Stimulated activated CD8-positive, alpha-beta memory T cell treated with anti-CD3 and anti-CD28 coated beads, Interleukin-12 subunit alpha, Interleukin-12 subunit beta, amount 100 ng/mL, for 24 hours (primary cell): ENCODE measurements around the gene MEGF9.

Source experiments
- DNase-seq: peaks from one replicate; pipeline ENCODE4 v3.0.0-alpha.2; 2020; ENCODE audit errors: extremely low read depth

Gene MEGF9

DNA sequence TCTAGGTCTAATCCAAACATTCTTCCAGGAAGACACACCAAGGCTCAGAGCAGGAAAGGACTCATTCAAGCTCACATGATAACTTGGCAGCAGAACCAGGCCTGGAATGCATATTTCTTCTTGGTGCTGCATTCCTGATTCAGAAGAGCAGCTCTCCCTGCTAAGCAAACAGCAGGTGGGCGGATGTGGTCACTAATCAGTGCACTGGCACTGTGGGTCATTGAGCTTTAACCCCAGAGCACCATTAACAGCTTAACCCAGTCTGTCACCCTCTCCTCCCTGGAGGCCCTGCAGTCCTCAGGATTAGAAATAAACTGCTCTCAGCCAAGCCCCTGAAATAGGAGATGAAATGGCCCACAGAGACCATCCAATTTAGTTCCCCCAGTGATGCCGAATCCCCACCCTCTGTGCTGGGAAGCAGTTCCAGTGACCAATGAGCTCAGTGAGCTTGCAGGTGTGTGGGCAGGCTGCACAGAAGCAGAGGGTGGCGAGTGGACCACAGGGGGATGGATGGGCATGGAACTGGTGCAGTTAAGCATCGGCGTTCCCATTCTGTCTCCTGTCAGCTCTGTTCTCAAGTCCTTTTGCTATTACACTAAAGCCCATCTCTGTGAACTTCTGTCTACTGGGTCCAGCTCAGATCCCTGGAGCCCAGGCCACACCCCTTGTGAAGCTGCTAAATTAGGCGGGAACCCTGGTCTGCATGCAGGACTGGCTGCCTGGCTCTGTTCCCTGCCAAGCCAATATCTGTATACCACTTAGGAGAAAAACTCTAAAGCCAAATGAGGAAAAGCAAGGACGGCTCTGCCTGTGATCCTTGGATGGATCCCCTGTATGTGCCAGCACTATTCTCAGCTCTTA lies 16.6 kb upstream of the MEGF9 start:
- no peak for DNase-seq

DNA sequence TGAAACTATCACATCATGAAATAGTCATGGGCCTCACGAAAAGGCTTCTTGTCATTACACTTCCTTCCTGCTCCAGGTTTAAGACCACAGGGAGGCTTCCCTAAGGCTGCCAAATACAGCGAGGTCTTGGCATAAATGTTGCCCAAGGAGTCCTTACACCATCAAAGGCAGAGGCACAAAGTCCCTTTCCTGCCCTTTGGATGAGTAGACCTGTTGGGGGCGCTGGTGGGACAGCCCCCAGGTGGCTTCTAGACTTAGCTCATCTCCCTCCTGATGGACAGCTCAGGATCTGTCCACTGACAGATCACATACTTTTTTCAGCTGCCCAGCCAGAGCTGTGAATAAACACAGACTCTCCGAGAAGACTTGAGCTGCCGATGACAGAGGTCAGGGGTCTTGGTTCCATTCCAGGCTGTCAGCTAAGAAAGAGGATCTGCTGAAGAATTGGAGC lies 15.5 kb upstream of the MEGF9 start:
- DNase-seq: no peak

DNA sequence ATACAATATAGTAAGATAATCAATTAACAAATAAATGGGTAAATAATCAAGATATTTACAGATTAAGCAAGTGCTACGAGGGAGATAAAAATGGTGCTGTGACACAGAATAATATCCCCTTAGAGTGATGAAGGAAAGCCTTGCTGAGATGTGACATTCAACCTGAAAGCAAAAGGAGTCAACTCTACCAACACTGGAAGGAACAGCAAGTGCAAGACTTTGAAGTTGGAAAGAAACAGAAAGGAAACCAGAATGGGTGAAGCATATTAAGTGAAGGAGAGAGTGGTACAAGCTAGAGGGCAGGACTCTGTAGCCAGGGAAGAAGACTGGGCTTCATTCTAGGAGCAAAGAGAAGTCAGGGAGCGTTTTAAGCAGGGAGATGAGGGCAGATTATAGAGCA lies 12.2 kb upstream of the MEGF9 start:
- DNase-seq: no peak

DNA sequence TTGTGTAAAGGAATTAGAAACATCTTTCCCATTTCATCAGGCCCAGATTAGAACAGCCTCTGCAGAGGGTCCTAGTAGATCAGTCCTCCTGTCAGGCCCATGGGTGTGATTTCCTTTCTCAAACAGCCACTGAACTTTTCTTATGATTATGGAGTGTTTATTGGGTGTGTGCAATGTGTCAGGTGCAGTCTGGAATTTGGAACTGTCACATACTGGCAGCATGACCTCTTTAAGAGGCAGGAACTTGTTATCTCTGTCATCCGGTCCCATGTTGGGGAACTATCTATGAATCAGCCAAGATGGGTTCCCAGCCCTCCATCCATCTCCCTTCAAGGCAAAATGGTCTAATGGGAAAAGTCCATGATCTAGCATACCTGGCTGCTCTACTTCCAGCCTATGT lies 11.6 kb upstream of the MEGF9 start:
- DNase-seq: no peak

DNA sequence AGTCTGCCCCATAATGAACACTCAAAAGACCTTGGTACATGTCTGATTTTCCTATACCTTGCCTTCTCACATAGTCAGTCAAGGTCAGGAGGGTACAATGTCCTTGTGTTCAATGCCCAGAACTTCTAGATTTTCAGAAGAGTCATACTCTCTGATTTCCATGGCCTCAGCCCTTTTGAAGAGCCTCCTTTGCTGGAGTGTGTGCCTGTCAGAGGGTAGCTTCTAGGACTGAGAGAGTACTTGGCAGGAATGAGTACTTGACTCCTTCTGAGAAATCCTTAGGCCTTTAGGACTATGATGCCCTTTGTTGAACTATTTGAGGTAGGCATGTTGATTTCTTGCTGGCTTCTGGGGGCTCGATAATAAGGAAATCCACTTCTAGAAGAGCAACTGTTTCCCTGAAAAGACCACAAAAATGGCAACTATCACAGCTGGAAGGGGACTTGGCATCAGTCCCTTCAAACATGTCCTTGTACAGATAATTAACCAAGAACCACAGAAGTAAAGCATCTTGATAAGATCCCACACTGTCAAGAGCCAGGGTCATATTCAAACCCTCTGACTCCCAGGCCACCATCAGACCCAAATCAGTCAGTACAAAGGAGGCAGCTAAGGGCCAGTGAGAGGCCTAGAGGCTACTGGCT lies 10.6 kb upstream of the MEGF9 start:
- DNase-seq: no peak

DNA sequence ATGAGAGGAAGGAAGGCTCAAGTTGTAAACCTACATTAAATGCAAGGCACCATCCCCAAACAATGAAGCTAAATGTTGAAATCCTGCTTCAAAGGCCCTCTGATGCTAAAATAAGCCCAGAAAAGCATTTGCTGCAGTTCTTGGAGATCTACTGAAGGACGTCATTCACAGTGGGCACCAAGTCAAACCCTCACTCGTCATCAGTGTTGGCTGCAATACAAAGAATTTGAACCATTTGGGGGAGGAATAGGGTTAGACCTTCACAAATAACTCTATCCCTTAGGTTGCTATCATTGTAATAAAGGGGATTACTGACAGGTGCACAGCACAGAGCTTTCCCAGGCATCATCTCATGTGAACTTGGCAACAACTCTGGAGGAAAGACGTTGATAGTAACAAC lies 9.3 kb upstream of the MEGF9 start:
- DNase-seq: no peak

DNA sequence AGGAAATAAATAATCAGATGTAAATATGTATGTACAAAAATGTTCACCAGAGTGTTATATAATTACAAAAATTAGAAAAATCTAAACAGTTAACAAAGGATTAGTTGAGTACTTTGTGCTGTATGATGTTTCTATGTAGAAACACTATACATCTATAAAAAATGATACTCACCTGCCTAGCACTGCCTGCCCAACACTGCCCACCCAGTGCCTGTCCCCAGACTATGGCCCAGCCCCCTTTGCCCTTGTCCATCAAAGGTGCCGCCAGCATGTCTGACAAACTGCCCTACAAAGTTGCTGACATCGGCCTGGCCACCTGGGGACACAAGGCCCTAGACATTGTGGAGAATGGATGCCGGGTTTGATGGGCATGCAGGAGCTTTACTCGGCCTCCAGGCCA lies 6.1 kb upstream of the MEGF9 start:
- DNase-seq: no peak

DNA sequence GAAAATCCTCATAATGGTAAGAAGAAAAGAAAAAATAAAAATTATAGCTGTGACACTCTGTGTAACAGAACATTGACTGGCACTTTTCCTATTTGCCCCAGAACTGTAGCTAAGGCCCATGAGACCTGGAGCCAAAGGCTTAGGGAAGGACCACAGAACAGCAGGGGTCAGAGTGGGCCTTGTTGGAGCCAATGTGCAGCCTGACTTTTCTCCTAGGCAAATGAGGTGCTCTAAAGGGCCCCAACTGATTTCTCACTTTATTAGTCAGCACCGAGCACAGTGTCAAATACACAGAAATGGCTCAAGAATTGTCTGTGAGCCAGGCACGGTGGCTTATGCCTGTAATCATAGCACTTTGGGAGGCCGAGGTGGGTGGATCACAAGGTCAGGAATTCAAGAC lies 4.0 kb upstream of the MEGF9 start:
- DNase-seq: no peak

DNA sequence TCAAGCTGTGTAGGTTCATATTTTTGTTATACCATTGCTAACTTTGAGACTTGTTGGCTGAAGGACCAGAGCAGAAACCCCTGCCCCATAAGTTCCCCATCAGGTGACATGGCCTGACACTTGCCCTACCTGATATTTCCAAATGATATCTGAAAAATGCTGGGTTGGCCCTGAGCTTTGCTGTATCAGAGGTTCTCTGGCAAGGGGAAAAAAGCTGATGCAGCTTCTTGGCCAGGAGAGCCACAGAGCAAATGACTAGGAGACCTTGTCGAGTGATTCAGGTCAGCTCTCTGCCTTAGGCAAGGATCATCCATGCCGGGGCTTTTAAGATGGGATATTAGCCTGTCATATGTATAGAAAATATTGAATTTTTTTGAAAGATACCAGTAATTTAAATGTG lies 2.9 kb upstream of the MEGF9 start:
- no peak for DNase-seq

DNA sequence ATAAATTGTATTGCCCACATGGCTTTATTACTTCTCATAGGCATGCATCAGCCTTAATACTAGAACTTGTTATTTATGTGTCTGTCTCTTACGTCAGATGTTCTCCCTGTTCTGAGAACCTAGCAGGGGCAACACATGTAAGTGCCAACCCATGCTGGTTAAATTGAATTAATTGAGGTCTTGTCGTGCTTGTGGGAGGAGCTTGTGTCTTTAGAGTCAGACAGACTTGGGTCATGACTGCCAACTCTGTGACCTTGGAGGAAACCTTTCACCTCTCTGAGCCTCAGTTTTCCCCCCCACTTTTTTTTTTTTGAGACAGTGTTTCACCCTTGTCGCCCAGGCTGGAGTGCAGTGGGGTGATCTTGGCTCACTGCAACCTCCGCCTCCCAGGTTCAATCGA lies 2.2 kb upstream of the MEGF9 start:
- DNase-seq: no peak

DNA sequence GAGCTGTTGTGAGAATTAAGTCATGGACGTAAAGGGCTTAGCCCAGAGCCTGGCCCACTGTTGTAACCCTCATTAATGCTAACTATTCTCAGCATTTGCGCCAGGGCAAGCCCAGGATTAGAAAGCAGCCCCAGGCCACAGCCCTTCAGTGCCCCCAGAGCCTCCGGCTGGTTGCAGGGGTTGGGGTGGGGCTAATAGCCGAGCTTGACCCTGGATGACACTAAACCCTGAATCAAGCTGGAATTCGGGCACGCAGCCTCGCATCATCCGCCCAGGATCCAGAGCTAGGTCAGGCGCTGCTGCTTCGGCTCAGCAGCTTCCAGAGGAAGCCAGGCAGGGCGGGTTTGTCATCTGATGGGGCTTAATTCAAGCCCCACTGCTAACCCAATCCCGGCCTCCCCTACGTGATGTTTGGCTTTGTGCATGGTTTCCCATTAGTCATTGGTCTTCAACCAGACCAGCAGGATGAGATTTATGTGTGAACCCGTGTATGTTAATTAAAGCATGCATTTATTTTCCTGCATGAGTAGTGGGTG lies 1.2 kb upstream of the MEGF9 start:
- DNase-seq: no peak

DNA sequence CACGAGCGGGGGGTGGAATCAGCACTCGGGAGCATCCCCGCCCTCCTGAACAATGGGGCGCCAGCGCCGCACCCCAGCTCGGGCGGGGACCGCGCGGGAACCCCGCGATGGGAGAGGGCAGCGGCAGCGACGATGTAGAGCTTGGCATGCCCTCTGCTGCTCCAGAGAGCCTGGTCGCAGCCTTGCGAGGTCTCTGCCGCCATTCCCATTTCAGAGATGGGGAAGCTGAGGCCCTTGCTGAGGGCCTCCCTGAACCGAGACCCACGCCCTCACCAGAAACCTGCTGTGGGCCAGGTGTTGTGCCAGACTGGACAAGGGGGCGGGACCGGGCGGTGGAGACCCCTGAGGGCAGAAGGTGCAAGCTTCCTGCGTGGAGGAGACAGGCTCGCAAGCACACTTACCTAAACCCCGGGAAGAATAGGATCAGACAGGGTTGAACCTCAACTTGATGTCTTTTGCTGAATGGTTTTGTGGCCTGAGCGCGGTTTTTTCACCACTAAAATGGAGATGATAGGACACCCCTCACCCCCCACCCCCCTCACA lies 647 bp upstream of the MEGF9 start:
- no peak for DNase-seq

DNA sequence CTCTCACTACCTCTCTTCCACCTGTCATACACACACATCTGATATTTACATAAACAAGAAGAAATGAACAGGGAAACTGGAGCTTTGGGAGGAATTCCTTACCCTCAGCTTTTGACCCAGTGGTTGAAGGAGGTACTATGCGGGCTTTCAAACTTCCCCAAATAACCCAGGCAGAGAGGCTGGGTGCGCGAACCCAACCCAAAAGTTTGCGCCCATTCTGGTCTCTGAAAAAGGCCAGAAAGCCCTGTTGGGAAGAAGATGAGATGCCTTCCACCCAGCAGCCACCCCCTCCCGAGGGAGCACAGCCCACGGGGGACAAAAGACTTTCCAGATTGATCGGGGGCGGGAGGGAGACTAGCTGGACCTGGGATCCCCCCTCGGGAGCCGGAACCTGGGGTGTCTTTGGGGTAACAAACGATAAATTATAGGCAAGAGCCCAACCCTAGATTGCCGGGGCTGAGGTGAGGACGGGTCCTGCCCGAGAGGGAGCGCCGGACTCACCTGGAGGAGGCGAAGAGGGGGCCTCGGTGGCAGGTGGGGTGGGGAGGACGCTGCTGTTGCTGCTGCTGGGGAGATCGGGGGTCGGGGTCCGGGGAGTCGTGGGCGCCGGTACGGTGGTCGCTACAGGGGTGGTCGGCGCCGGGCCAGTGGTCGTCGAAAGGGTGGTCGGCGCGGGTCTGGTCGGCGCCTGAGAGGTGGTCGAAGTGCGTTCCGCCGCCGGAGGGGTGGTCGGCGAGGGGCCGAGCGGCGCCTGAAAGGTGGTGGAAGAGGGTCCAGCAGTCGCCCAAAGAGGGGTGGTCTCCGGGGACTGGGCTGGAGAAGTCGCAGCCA lies 798 bp downstream of the MEGF9 start:
- DNase-seq: no peak

DNA sequence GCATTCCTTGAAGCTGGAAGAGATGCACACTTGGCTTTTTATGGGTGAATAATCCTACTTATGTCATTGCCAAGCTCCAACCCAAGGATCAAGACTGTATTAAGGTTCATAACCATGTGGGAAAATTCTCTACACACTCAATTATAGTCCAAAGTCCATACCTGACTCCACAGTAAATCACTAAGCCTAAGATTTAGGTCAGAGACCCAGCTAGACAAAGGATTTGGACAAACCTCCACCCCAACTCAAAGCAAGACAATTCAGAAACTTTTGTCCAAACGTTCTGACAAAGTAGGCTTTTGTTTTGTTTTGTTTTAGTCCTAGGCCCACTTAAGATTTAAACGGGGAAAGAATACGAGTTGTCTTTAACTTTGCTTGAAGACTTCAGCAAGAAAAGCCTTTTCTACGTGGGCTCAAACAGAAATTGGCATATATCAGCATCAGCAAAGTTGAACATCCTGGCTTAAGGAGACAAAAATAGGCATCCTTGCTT lies 1.7 kb downstream of the MEGF9 start:
- no peak for DNase-seq

DNA sequence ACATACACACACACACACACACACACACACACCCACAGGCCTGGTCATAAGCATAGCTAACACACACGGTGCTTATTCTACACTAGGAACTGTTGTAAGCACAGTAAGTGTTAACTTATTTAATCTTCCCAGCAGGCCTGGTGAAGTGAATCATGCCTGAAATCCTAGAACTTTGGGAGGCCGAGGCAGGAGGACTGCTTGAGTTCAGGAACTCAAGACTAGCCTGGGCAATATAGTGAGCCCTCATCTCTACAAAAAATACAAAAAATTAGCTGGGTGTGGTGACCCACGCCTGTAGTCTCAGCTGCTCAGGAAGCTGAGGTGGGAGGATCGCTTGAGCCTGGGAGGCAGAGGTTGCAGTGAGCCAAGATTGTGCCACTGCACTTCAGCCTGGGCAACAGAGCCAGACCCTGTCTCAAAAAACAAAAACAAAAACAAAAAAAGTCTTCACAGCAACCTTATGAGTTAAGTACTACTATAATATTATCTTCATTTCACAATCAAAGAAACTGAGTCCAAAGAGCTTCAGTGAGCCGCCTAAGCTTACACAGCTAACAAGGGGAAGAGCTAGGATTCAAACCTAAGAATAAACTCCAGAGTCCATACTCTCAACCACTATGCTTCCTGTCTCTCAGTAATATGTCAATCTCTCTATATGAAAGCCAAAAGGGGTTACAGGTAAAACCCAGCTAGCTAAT lies 2.3 kb downstream of the MEGF9 start:
- no peak for DNase-seq

DNA sequence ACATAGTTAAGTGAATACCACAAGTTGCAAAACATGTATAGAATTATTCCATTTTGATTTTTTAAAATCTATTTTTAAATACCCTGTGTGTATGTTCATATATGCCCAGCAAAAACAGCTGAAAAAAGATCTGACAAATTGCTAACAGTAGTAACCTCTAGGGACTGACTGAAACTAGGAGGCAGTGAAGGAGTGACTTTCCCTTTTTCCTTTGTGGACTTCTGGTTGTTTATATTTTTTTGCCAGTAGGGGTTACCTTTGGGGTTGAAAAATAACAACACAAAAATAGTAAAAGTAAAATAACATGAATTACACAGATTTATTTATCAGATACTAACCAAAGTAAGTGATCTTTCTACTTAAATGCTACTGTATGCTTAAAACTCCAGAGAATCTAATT lies 2.9 kb downstream of the MEGF9 start:
- no peak for DNase-seq

DNA sequence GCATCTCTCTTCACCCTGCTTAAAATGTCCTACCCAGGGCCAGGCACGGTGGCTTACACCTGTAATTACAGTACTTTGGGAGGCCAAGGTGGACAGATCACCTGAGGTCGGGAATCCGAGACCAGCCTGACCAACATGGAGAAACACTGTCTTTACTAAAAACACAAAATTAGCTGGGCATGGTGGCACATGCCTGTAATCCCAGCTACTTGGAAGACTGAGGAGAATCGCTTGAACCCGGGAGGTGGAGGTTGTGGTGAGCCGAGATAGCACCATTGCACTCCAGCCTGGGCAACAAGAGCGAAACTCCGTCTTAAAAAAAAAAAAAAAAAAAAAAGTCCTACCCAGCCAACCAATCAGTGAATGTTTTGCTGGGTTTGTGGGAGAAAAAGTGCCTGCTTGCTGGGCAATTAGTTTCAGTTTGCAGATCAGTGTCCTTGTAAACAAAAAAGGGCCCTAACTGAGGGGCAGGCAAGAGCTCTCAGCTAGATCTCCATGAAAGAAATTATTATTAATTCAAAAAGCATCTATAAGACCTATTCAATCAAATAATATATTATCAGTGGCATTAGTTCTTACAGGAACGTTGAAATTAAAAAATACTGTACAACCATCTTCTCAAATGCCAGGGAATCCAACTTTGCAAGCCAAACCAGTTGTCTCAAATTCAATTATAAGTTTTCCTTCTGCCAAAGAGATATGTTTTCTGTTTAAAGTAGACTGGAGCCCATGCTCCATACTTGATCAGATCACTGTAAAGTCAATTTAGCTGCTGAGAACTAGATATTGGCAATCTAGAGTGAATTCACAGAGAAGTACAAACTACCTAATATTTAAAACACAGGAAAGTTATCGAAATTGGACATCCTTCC lies 3.9 kb downstream of the MEGF9 start:
- DNase-seq: no peak

DNA sequence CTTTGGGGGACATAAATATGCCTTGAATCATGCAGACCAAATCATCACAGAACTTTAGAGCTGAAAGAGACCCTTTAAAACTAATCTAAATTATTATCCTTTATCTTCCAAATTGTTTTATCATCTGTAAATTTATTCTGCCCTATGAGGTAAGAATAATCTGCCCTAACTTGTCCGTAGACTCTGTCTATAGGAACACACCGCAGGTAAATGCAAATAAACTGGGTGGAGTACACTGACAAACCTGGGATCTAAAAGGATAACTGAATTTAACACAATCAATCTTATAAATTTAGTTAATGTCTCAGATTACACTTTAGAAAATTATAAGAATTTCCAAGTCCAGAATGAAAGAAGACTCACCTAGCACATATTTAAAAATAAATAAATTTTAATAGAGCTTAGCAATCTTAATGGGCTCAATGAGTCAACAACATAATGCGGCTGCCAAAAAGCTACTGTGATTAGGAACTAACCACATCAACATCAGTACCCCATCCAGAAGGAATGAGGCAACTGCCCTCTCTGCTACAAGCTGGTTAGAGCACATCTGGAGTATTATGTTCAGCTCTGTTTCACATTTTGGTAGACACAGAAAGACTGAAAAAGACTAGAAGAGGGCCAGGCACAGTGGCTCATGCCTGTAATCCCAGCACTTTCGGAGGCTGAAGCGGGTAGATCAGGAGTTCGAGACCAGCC lies 5.6 kb downstream of the MEGF9 start:
- DNase-seq: no peak

DNA sequence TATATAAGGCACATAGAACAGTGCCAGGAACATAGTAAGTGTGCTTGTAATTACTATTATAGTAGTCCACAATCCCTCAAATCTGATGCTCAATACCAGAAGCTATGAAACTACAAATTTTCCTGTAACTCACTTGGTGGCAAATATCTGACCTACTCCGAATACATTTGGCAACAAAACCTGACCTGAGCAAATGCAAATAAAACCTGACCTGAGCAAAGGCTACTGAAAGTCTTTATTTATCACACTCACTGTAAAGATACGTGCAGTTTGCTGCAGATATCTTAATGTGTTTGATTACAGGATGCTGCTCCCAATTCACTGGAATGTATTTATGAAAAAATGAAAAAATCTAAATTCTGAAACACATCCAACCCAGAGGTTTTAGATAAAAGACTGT lies 7.1 kb downstream of the MEGF9 start:
- no peak for DNase-seq

DNA sequence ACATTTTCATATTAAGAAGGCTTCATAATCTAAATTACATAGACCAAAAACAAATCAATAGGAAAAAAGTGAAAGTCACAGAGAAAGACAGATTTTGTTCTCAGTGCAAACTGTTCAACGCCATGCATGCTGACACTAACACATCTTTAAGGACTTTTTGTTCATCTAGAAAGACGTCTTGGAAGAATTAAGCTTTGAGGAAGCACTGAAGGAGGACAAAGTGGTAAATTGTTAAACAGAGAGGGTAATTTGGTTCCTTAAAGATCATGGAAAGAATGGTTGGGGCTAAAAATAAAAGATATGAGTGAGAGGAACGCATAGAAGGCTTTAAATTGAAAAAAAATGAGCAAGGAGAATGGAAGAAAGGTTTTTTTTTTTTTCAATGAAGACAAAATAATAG lies 9.1 kb downstream of the MEGF9 start:
- no peak for DNase-seq
